H1 (cell line): ENCODE data around the gene SLC66A1. TPM values are rescaled to one million over a fixed set of nuclear protein-coding genes. Genes with fewer than 3 reads are reported as not detected.

ENCODE experiments used
- ATF3 ChIP-seq: IDR thresholded peaks from 2 replicates; pipeline ENCODE4 v1.6.1; 2011; ENCODE audit warnings: low read depth, mild to moderate bottlenecking, low read length; ENCODE audit not compliant: insufficient read depth
- EGR1 ChIP-seq: IDR thresholded peaks from 2 replicates; pipeline ENCODE4 v1.6.1; 2011; ENCODE audit warnings: low read depth, low read length, borderline replicate concordance
- RAD21 ChIP-seq, 2 experiments: IDR thresholded peaks in 1 of 2; conservative IDR thresholded peaks in 1 of 2; 2 replicates each; pipeline ENCODE4 v1.6.1; 2011; ENCODE audit warnings: low read depth in 2 of 2, low read length in 2 of 2, improper control_type of control experiment in 1 of 2, inconsistent platforms in 1 of 2, mild to moderate bottlenecking in 1 of 2, moderate library complexity in 1 of 2
- TBP ChIP-seq: IDR thresholded peaks from 2 replicates; pipeline ENCODE4 v1.6.1; 2011; ENCODE audit warnings: low read depth, low read length, improper control_type of control experiment
- polyA plus RNA-seq, 7 experiments: library from polyadenylated mRNA; depleted of rRNA in 3 of 7; stranded (reverse) in 5 of 7; unstranded in 2 of 7; fragments of >200 nt in 5 of 7; fragments of 200-250 nt in 2 of 7; gene quantifications; 1 replicate in 5 of 7; 2 replicates in 1 of 7; 4 replicates in 1 of 7; pipeline versions ENCODE4 v1.2.1 to v1.2.3, GENCODE V29; 2011 to 2013; ENCODE audit warnings: missing spikeins in 2 of 7, mixed read lengths in 2 of 7
- total RNA-seq: library from RNA; stranded (reverse); fragmentation: NEBNext Ultra II Directional; extraction: Animal tissue kit (Norgen Biotek cat#: 25700); gene quantifications from 2 replicates; pipeline ENCODE4 v1.2.1, GENCODE V29; 2021

The SLC66A1 gene
- total and polyA plus RNA-seq, 2 of the 8 experiments (the other 6 are each of a cell fraction or from before 2014, with no cell fraction given) = 16.8 to 27.9 TPM

GRCh38 chr1:19289244-19289643, 22.9 kb upstream of the SLC66A1 start (continued):
- no peak for TF ChIP-seq ATF3
- TF ChIP-seq TBP = no peak
- TF ChIP-seq EGR1 = no peak
- no peak for TF ChIP-seq RAD21 (IDR thresholded peaks at IDR 0.05 in 1 of 2, conservative IDR thresholded peaks at IDR 0.05 in 1 of 2; ENCODE audit: low read depth in 2 of 2, low read length in 2 of 2)
